Measurements from ENCODE around the gene PGC. TPM values are rescaled to one million over a fixed set of nuclear protein-coding genes. Genes with fewer than 3 reads are reported as not detected.

PGC gene
- total RNA-seq, 1 donor from 2014 or later, result not detected

DNA sequence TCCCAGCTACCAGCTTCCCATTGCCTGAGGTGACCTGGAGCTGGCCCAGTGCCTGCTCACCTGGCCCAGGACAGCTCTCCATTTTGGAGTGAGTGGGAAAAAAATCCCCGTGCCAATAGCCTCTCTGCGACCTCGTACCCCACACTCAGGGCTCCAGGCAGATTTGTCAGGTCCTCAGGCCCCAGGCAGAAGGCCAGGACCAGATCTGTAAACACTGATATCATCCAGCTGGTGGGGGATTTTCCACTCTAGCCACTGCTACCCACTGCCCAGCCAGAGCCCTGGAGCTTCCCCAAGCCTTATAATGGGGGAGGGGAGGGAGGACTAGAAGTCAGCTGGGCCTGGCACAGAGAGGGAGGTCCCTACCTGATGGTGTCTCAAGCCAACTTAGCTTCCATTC, 1.3 kb upstream of the PGC start:
- intact Hi-C loops (cut with micrococcal nuclease), result no loop called here

DNA sequence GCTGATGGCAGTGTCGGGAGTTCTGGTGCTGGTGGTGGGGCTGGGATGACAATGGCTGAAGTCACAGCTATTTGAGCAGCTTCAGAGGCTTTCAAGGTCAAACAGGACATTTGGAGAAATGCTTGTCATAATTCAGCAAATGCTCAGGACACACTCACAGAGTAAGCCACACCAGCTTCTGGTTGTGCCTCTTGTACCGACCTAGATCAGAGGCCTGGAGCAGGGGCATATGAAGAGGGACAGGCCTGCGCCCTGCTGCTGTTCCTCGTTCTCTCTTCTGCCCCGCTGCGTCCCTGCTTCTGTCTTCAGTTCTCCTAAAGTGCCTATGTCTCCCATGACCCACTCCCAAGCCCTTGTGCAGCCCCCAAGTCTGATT, 893 bp upstream of the PGC start:
- intact Hi-C loops (cut with micrococcal nuclease), result no loop called here

DNA sequence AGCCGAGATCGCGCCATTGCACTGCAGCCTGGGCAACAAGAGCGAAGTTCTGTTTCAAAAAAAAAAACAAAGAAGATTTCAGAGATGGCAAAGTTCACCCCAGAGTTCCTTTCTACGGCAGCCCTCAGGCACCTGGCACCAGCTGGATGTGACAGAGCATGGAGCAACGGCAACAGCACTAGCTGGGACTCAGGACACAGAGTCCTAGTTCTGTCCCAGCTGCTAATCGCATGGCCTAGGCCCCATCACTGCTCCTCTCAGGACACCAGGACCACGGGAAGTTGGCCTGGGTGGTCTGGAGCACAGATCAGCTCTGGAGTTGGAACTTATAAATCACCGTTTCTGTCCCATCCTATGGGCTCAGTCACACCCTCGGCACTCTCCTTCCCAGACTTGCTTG, 1.1 kb downstream of the PGC start:
- intact Hi-C loops (cut with micrococcal nuclease), result no loop called here

DNA sequence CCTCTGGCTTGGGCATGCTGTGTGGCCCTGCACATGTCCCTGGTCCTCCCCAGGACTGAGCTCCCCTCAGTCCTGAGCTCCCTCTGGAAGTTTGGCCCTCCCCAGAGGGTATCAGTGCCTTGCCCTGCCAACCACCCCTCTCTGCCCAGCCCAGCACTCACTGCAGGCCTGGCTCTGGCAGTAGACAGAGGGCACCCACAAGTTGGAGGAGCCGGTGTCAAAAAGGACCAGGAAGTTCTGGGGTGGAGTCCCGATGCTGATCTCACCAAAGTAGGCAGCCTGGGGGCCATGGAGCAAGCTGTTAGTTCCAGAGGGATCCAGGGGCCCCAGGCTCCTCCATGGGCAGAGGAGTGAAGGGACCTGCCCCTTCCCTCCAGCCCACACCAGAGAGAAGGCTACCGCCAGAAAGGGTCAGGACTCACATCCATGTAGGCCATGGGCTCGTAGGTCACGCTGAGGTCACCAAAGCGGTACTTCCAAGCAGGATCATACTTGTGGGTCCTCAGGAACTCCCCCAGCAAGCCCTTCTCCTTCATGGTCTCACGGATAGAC, 2.9 kb downstream of the PGC start:
- intact Hi-C loops (cut with micrococcal nuclease), result no loop called here

DNA sequence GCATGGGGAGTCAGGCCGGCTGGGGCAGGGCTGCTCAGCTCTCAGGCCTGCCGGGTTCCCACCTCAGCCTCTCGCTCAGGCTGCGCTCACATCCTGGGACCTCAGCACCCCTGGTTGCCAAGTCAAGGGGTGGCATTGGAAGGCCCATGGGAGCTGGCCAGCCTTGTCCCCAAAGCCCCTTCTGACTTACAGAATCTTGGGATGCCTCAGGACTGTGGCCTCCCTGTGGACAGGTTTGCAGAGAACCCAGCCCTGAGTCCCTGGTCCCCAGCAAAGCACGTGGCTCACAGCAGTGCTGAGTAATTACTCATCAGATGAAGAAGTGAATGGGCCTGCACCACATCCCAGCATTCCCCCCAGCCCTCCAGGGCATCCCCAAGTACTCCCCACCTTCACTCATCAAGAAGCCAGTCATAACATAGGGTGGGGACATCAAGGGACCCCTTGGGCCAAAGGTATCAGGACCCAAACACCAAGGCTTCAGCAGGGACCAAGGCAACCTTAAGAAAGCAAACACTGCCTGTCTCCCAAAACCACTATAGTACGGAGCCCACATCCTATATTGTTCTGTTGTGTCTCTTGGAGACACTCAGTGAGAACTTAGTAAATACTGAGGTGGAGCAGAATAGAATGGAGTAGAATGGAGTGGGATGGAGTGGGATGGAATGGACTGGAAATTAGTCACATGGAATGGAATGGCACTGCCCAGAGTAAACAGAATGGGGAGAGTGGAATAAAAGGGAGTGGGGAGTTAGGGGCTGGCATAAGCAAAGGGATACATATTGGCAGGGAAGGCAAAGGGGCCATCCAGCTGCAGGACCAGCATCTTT, 3.6 kb downstream of the PGC start:
- intact Hi-C loops (cut with micrococcal nuclease), result no loop called here

DNA sequence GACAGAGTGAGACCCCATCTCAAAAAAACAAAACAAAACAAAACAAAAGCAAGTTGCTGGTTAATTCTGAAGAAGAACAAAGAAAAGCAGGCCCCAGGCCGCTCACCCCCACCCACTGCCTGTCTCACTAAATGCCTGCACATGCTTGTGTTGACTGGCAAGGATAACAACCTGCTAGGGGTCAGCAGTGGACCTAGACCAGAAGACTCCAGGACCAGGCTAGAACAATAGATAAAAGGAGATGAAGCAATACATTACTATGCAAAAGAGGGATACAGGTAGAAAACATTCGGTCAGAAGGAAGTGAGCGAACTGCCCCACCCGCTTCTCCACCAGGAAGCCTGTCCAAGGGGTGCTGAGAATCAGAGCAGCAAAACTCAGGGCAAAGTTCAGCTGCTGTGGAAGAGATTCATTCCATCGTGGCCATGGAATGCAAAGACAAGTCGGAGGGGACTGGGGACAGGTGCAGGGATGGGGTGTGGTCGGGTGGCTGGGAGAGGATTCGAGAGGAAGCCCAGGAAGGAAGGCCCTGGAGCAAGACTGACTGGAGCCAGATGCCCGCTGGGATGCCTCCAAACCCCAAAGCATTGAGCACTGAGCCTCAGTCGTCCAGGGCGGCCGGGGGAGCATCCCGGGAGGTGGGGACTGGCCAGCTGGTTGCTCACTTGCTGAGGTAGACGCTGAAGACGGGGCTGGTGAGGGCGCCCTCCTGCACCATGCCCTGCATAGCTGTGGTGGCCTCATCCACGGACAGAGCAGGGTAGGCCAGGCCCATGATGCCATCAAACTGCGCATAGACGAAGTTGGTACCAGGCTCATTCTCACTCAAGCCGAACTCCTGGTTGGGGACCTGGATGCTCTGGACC, 5.3 kb downstream of the PGC start:
- intact Hi-C loops (cut with micrococcal nuclease), result no loop called here

DNA sequence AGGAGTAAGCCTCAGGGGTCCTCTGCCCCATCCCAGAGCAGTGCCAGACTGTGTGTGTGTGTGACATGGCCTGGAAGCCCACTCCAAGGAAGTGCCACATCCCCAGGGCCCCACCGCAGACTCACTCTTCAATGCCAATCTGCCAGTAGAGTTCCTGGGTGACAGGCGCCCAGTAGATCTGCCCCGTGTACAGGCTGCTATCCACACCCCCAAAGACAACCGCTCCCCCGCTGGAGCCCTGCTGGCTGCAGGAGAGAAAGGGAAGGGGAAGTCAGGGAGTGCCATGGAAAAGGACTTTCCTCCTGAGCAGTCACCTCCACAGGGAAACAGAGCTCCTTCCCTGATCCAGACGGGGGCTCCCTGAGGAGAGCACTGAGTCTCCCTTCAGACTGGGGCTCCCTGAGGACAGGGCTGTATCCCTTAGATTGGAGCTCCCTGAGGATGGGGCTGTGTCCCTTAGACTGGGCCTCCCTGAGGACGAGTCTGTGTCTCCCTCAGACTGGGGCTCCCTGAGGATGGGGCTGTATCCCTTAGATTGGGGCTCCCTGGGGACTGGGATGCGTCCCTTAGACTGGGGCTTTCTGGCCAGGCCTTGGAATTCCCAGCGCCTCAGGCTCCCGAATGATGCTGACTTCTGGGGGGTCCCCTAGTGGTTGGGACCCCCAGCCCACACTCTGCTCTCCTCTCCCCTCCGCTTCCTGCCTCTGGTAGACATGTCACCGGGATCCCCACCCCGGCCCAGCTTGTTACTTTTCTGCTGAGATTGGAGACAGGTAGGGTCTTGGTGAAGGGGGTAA, 6.6 kb downstream of the PGC start:
- intact Hi-C loops (cut with micrococcal nuclease), result no loop called here

DNA sequence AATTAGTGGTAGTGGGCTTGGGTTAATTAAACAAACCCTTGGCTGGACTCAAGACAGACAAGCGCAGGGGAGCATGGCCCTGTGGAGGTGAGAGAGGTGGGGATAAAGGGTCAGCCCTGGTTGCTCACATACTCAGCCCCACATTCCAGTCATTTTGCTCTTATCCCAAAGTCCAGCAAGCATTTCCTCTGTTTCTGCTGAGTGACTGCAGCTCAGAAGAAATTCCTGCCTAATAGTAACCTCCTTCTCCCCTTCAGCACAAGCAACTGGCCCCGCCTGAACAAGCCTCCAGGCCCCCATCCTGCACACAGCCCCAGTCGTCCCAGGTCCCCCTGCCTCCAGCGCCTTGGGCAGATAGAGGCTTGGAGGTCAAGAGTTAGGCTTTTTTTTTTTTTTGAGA, 8.2 kb downstream of the PGC start:
- intact Hi-C loops (cut with micrococcal nuclease), result loop anchor here (5.0 kb wide), 1 partner anchor 478 kb away; the partner anchor contains the start of gene MRPS10

DNA sequence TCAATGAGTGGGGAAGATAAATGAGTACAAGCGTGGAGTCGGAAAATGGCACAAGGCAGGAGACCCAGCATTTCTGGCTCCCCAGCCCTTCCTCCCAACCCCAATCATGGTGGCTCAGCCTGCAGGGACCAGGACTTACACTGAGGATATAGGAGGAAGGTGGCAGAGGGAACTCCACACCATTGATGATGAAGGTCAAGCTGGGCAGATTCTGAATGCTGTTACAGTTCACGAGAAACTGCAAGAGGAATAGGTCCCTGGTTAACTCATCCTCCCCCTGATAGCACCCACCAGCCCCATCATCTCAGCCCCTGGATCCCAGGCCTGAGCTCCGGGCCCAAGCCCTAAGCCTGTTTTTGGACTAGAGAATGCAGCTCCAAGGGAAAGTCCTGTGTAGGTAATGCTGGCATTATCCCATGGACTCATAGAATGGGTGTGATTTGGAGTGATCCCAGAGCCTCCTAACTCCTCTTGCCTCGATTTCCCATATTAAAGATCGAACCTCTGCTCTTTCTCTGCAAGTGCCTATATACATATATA, 9.5 kb downstream of the PGC start:
- intact Hi-C loops (cut with micrococcal nuclease), result loop anchor here (5.0 kb wide), 1 partner anchor 480 kb away; the partner anchor contains the start of gene MRPS10

DNA sequence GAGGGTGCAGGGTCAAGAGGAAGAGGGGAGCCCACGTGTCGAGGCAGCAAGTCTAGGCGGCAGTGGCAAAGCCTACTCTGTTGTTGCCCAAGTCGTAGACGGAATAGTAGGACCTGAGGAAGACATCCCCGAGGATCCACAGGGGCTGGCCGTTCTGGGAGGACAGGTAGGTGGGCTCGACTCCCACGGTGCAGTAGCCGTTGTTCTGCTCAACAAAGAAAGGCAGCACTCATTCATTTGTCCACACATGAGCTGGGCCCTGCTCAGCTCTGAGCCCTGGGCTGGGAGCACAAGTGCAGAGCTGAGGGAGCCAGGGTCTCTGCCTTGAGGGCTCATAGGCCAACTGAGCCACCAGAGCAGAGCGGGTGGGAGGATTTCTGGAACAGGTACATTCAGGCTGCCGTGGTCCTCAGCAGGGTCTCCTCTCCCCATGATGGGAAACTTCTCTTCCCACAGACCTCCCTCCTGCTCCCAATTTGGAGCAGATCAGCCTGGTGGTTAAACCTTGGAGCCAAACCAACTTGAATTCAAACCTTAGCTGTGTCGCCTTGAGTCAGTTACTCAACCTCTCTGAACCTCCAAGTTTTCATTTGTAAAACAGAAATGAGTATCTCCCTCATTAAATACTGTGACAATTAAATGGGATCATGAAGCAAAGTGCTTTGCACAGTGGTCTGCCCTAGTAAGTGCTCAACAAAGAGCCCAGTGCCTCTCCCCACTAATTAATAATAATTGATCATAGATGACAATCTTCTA, 10.2 kb downstream of the PGC start:
- intact Hi-C loops (cut with micrococcal nuclease), result loop anchor here (5.0 kb wide), 1 partner anchor 480 kb away; the partner anchor contains the start of gene MRPS10

DNA sequence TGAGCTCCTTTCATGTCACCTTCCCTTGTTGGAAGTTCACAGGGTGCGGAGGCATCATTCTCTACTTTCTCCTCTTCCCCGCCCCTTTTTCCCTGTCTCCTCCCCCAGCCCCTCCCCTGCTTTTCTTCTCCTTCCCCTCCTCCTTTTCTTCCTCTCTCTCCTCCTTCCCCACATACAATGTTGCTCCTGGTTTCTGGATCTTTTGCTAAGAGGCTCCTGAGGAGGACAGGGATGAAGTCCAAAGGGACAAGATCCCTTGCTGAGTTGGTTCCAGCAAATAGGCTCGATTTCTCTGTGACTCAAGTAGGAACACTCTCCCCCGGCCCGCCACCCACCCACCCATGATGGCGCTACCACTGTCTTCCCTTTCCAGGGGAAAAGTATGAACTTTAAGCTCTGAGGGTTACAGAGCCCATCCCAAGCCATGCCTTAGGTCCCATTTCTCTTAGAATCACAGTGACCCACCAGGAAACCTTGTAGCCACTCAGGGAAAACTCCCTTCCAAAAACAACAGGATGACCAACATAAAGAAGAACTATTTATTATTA, 10.9 kb downstream of the PGC start:
- intact Hi-C loops (cut with micrococcal nuclease), result loop anchor here (5.0 kb wide), 1 partner anchor 481 kb away; the partner anchor contains the start of gene MRPS10

DNA sequence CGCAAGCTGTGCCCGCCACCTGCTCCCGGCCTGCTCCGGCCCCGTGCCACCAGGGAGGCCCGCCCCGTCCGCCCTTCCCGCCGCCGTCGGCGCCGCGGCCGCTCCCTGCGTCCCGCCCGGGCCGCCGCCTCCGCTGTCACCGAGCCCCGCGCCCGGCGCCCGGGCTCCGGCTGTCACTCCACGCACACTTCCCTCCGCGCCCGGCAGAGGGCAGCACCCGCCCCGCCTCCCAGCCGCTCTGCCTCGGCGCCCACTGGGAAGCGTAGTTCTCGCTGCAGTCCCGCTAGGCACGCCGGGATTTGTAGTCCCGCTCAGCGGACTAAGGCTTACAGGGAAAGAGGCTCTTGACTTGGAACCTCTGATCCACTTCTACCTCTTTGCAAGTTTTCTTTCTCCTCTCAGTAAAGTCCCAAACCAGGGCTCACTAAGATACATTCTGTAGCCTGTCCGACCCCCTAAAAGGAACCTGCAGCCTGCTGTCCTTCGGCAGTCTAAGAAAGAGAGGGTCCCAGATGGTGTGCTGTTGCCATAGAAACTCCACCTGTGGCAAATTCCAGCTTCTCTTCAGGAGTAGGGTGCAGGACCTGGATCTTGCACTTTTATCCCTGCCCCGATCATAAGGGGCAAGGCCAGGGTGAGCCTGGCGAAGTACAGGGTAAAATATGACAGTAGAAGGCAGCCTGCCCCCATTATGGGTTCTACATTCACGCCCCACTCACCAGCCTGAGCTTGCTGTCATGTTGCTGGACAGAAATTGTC, 11.6 kb downstream of the PGC start, which contains the start of gene TFEB:
TSS of gene TFEB (minus strand) at position 182 of the 759 bp plus-strand sequence. CDS start 44,395 bp downstream, outside the sequence.
- intact Hi-C loops (cut with micrococcal nuclease), result loop anchor here (1.0 to 5.0 kb wide), 6 partner anchors 29 to 482 kb away; partner anchors contain the start of genes MRPS10, PRICKLE4, TOMM6 and USP49

DNA sequence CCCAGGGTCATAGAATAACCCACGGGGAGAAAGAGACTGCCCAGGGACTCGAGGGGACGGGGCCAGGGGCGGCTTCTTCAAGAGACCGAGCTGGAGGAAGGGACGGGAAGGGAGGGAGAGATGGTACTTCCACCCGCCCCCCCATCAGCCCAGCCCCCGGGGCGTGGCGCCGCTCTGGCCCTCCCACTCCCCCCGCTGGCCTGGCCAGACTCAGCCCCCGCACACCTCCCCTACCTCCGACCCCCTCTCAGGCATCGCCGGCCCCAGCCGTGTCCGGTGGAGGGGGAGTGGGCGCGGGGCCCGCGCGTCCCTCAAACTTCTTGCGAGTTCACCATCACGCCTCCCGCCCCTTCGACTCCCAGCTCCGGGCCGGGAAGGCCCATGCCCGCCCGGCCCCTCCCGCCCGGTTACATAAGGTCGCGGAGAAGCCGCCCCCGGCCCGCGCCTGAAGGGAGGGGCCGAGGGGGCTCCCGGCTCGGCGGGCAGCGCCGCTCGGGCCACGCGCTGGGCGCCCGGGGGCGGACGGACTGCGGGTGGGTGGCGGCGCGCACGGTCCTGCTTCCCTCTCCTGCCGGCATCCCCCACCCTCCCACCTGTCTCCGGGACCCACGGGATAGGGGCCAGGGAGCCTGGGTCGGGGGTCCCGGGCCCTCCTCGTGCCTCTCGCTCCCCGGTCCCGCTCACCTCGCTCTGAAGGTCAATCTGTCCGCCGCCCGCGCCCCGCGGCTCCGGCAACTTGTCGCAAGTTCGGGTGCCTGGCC, 12.4 kb downstream of the PGC start:
- intact Hi-C loops (cut with micrococcal nuclease), result loop anchor here (1.0 to 5.0 kb wide), 7 partner anchors 28 to 482 kb away; partner anchors contain the start of genes MRPS10, PRICKLE4, TOMM6 and USP49

DNA sequence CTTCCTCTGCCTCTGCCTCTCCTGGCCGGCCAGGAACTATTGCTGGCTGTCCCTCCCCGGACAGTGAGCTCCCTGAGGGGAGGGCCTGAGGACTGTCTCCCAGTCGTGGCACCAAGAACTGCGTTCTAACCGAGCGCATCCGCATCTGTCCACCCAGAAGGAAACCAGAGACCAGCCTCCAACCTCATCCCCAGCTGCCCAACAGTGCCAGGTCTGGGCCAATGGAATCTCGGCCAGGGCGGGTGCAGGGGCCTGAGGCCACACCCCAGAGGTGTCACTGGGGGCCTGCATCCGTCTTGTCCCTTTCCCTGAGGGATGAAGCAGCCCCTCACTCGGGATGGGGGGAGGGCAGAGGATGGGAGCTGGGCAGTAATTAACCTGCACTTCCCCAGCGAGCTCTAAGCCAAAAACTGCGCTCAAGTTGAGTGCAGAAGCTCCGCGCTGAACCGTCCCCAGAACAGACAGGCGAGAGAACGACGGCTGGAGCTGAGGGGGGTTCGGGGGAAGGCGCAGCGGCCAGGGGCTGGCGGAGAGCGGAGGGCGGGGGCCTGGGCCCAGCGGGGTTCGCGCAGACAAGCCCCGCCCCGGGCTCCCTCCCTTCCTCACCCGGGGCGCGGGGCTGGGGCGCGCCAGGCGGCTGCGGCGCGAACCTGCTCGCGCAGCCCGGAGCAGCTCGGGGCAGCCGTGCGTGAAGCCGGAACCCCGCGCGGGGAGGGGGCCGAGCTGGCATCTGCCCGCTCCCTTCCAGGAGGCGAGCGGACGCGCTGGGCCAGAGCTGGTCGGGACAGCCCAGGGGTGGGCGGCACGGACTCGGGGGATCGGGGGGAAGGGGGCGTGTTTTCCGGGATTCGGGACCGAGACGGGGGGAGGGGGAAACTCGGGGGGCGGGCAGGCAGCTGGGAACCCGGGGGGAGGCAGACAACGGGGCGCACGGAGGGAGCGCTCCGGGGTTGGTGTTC, 13.2 kb downstream of the PGC start:
- intact Hi-C loops (cut with micrococcal nuclease), result loop anchor here (1.0 to 2.0 kb wide), 4 partner anchors 27 to 311 kb away; partner anchors contain the start of gene USP49

DNA sequence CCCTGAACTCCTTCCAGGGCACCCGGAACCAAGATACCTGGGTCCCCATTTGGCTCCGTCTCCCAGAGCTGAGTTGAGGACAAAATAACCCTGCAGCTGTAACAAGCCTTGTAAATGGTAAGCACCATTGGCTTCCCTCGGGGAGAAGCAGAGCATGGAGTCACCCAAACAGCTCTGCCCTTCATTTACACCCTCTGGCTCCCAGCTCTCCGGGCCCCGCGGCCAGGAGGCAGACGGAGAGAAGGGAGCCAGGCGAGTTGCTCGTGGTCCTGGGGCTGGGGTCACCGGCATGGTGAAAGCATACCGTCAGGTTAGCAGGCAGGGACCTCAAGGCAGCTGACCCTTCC, 13.9 kb downstream of the PGC start:
- intact Hi-C loops (cut with micrococcal nuclease), result no loop called here

DNA sequence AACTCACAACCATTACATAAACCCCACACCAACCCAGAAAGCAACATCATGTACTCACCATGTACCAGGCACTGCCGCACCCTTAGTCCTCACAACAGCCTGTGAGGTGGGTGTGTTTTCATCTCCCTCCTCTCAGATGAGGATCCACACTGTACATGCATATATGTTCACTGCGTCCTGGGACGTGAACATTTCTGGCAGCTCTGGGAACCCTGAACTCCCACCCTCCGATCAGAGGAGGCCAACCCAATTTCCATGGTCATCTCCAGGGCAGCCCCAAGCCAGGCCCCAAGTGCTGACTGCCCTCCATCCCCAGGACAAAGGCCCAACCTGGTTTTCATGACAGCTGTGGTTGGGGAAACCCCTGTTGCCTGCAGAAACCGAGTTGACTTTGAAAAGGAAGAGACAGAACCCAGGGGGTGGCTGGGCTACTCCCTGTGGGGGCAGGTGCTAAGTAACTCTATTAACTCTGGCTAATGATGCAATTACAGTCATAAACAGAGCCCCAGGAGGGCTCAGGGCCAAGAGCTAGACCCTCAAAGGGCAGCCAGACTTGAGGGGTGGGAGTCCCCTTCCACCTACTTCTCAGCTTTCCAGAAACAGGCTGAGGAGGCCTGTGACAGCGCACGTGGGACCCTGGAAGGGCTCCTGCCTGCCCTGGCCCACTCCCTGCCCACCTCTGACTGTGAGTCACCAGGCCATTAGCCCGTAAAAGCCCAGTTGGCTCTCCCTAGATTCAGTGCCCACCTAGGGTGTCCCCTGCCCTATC, 14.4 kb downstream of the PGC start:
- intact Hi-C loops (cut with micrococcal nuclease), result no loop called here

Data from T-helper 2 cell treated with Interferon-gamma antibody and Interleukin-4, amounts not matched to agents 100 ng/mL and 5 ng/mL, for 36 hours (primary cell).